Keratinocyte (primary cell): ENCODE data around the gene CPEB1. TPM values are rescaled to one million over a fixed set of nuclear protein-coding genes. Genes with fewer than 3 reads are reported as not detected.

Experiments used
- DNase-seq: peaks from one replicate; pipeline ENCODE4 v3.0.0-alpha.2; 2011; ENCODE audit warnings: low read depth, missing footprints, low spot score
- FAIRE-seq: peaks from 2 replicates; lab custom pipeline; 2011; peaks lifted over from hg19 to GRCh38; lab: Jason Lieb, UNC
- H2AFZ ChIP-seq: 2 replicates; pipeline ENCODE4 v1.6.0; 2012; ENCODE audit warnings: low read length, control low read depth, inconsistent platforms; ENCODE audit not compliant: control insufficient read depth
- H3K27ac ChIP-seq: 2 replicates; pipeline ENCODE4 v1.5.1; 2011; ENCODE audit warnings: low read length; ENCODE audit not compliant: control insufficient read depth, insufficient read depth
- H3K27me3 ChIP-seq: 3 replicates; pipeline ENCODE4 v1.6.0; 2011; ENCODE audit warnings: low read length; ENCODE audit not compliant: control insufficient read depth, insufficient read depth; ENCODE audit errors: extremely low read depth
- H3K36me3 ChIP-seq, 2 experiments: 2 replicates in 1 of 2; 3 replicates in 1 of 2; pipeline ENCODE4 v1.5.1; 2011; ENCODE audit warnings: low read length in 2 of 2, mild to moderate bottlenecking in 1 of 2; ENCODE audit not compliant: control insufficient read depth in 2 of 2, insufficient read depth in 2 of 2; ENCODE audit errors: extremely low read depth in 1 of 2
- H3K4me1 ChIP-seq: 3 replicates; pipeline ENCODE4 v1.5.1; 2011; ENCODE audit warnings: low read length; ENCODE audit not compliant: control insufficient read depth, insufficient read depth; ENCODE audit errors: extremely low read depth
- H3K4me2 ChIP-seq: 3 replicates; pipeline ENCODE4 v1.6.0; 2011; ENCODE audit warnings: low read depth, low read length; ENCODE audit not compliant: control insufficient read depth, insufficient read depth; ENCODE audit errors: extremely low read depth
- H3K4me3 ChIP-seq, 3 experiments: fragments of 200-600 bp in 1 of 3; sonication (generic) in 1 of 3; 2 replicates in 2 of 3; 3 replicates in 1 of 3; pipeline ENCODE4 v1.5.1; 2011 to 2016; ENCODE audit warnings: low read length in 3 of 3, mild to moderate bottlenecking in 3 of 3, control low read depth in 2 of 3, inconsistent platforms in 1 of 3, low read depth in 1 of 3, mixed read lengths in 1 of 3, mixed run types in 1 of 3, moderate library complexity in 1 of 3; ENCODE audit not compliant: control insufficient read depth in 2 of 3, insufficient read depth in 2 of 3; ENCODE audit errors: extremely low read depth in 1 of 3
- H3K79me2 ChIP-seq: 2 replicates; pipeline ENCODE4 v1.6.0; 2012; ENCODE audit warnings: low read length; ENCODE audit not compliant: control insufficient read depth, insufficient read depth
- H3K9ac ChIP-seq: 3 replicates; pipeline ENCODE4 v1.6.0; 2011; ENCODE audit warnings: low read length; ENCODE audit not compliant: control insufficient read depth, insufficient read depth; ENCODE audit errors: extremely low read depth
- H3K9me1 ChIP-seq: 3 replicates; pipeline ENCODE4 v1.6.0; 2011; ENCODE audit warnings: low read length; ENCODE audit not compliant: control insufficient read depth, insufficient read depth; ENCODE audit errors: extremely low read depth
- H3K9me3 ChIP-seq: 2 replicates; pipeline ENCODE4 v1.5.1; 2012; ENCODE audit warnings: low read depth, low read length; ENCODE audit not compliant: control insufficient read depth
- H4K20me1 ChIP-seq: 3 replicates; pipeline ENCODE4 v1.6.0; 2011; ENCODE audit warnings: low read length; ENCODE audit not compliant: control insufficient read depth, insufficient read depth; ENCODE audit errors: extremely low read depth
- EZH2 ChIP-seq: IDR thresholded peaks from one replicate; pipeline ENCODE4 v1.6.1; 2012; ENCODE audit warnings: inconsistent platforms, mild to moderate bottlenecking, low read length, moderate library complexity
- dilution Hi-C: fragments of 300-500 bp; cut with MboI; formaldehyde crosslinking; loops from one replicate; pipeline ENCODE4 v1.7.0; 2020; ENCODE audit warnings: low sequenced_read_pairs; ENCODE audit not compliant: extremely low pct_ligation_motif_present
- polyA minus RNA-seq, 3 experiments: library from RNA; depleted of rRNA, polyadenylated mRNA; stranded (reverse); fragments of >200 nt; gene quantifications; 1 replicate in 1 of 3; 2 replicates in 1 of 3; 3 replicates in 1 of 3; pipeline ENCODE4 v1.2.3, GENCODE V29; 2011
- polyA plus RNA-seq, 5 experiments: library from polyadenylated mRNA; depleted of rRNA in 3 of 5; stranded (reverse) in 3 of 5; stranded (forward) in 1 of 5; unstranded in 1 of 5; fragments of >200 nt; gene quantifications; 1 replicate in 1 of 5; 2 replicates in 3 of 5; 3 replicates in 1 of 5; pipeline versions ENCODE4 v1.2.1 to v1.2.3, GENCODE V29; 2011 to 2012; ENCODE audit warnings: missing spikeins in 2 of 5, low read depth in 1 of 5, low replicate concordance in 1 of 5
- TF ChIP-seq, protein P1 (sequence below), 3 experiments: IDR thresholded peaks in 1 of 3; conservative IDR thresholded peaks in 1 of 3; optimal IDR thresholded peaks in 1 of 3; 2 replicates in 2 of 3; 3 replicates in 1 of 3; pipeline versions ENCODE3 to v1.5.1; 2011; ENCODE audit warnings: low read length in 3 of 3, mild to moderate bottlenecking in 3 of 3, moderate library complexity in 2 of 3, control low read depth in 1 of 3, inconsistent platforms in 1 of 3; ENCODE audit not compliant: insufficient read depth in 2 of 3; ENCODE audit errors: extremely low read depth in 1 of 3

The CPEB1 gene
- polyA plus RNA-seq, result 0.09 to 0.18 TPM (median 0.16 TPM) in 3 replicates
- not detected for polyA plus RNA-seq (2011; ENCODE audit: low read depth)
- polyA plus RNA-seq (2011; cell fraction: cytosol; rRNA removed), result 0.22 and 0.27 TPM in 2 replicates
- 0.44 and 0.74 TPM in 2 replicates for polyA plus RNA-seq (2011; cell fraction: nucleus; rRNA removed)
- 0.14 and 0.35 TPM in 2 replicates for polyA plus RNA-seq (2012; ENCODE audit: low replicate concordance)
- polyA minus RNA-seq, result not detected in 3 replicates
- polyA minus RNA-seq (2011; cell fraction: cytosol; rRNA and poly(A)+ RNA removed), result not detected
- 0.39 and 0.42 TPM in 2 replicates for polyA minus RNA-seq (2011; cell fraction: nucleus; rRNA and poly(A)+ RNA removed)

DNA sequence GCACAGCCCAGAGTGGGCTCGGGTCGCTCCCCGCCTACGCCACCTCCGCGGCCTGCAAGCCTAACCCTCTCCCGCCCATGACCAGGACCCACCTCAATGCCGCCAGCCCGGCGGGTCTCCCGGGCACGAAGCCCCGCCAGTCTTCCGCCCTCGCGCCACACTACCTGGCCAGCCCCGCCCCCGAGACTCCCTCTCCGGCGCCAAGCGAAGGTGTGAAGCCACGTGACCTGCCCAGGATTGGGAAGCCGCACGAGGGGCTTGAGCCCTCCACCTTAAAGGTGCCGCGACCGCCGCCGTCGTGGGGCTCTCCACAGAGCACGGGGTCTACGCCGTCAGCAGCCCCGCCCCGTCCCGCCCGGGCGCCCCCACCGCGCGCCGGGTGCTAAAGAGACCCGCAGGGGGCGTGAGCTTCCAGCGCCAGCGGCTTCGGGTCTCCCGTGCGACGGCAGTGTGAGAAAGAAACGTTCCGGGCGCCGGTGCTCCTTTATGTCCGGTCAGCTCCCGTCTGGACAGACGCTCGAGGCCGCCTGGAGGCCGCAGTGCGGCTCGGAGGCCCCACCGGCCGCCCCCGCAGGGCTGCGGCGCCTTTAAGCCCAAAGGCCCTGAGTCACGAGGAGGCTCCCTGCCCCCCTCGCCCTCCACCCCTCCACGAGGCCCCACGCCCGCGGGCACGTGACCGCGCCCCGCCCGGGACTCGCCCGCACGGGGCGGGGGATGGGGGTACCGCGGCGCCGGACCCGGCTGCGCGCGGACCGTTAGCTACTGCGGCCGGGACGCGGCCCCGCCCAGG, at the start of gene CPEB1:
Gene CPEB1 (minus strand): TSS at position 319 of the 790 bp plus-strand sequence. CDS start 18,904 bp downstream, outside the sequence.
- FAIRE-seq (no peak), DNase-seq (no peak)
- H3K4me1 ChIP-seq, result peaks cover 2% of the 10 kb centered on the region
- H3K27me3 ChIP-seq, result peaks cover 59% of the 10 kb centered on the region
- H4K20me1 ChIP-seq, result peaks cover 3% of the 10 kb centered on the region
- H3K9me1 ChIP-seq, result no peaks in the 10 kb centered on the region
- H3K4me2 ChIP-seq, result peak within 1 kb of the TSS; percentile 51
- no peaks in the 10 kb centered on the region for H3K79me2 ChIP-seq
- TF ChIP-seq, protein P1, sequence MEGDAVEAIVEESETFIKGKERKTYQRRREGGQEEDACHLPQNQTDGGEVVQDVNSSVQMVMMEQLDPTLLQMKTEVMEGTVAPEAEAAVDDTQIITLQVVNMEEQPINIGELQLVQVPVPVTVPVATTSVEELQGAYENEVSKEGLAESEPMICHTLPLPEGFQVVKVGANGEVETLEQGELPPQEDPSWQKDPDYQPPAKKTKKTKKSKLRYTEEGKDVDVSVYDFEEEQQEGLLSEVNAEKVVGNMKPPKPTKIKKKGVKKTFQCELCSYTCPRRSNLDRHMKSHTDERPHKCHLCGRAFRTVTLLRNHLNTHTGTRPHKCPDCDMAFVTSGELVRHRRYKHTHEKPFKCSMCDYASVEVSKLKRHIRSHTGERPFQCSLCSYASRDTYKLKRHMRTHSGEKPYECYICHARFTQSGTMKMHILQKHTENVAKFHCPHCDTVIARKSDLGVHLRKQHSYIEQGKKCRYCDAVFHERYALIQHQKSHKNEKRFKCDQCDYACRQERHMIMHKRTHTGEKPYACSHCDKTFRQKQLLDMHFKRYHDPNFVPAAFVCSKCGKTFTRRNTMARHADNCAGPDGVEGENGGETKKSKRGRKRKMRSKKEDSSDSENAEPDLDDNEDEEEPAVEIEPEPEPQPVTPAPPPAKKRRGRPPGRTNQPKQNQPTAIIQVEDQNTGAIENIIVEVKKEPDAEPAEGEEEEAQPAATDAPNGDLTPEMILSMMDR (optimal IDR thresholded peaks at IDR 0.05 in 1 of 3, IDR thresholded peaks at IDR 0.05 in 1 of 3, conservative IDR thresholded peaks at IDR 0.05 in 1 of 3; ENCODE audit: extremely low read depth in 1 of 3, insufficient read depth in 2 of 3, low read length in 3 of 3), result no peak
- no peak for TF ChIP-seq EZH2
- dilution Hi-C loops, result no loop called here
- H2AFZ ChIP-seq, result peak within 1 kb of the TSS; percentile 12
- no peak within 1 kb of the TSS for H3K9ac ChIP-seq
- H3K27ac ChIP-seq, result no peak within 1 kb of the TSS
- no peaks in the 10 kb centered on the region for H3K36me3 ChIP-seq
- H3K9me3 ChIP-seq, result no peaks in the 10 kb centered on the region
- H3K4me3 ChIP-seq, result peak within 1 kb of the TSS; percentile 27 to 30 (median 29)

DNA sequence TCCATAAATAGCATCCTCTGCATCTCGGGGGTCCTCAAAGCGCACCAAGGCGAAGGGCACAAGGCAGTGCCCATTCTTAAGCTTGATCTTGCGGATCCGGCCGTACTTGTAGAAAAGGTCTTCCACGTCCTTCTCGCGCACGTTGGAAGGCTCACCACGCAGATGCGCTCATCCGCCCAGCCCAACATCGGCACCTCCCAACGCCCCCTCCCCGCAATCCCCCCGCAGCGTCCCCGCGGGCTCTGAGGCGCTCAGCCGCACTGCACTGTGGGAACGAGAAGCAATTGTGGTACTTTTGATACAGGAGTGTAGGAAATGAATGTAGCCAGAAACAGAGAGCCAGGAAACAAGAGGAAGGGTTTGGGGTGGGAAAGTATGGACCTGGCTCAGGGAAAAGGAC, 45.0 kb upstream of the CPEB1 start:
- dilution Hi-C loops, result no loop called here
- no peak for FAIRE-seq
- Histone ChIP-seq H3K9me1 (no peaks in the 10 kb centered on the region), H3K4me3 (no peak overlapping the region), H3K4me1 (no peaks in the 10 kb centered on the region), H3K27me3 (no peaks in the 10 kb centered on the region), H3K27ac (no peak overlapping the region), H3K36me3 (no peaks in the 10 kb centered on the region), H3K4me2 (no peak overlapping the region), H3K79me2 (no peaks in the 10 kb centered on the region), H2AFZ (no peak overlapping the region), H3K9ac (no peak overlapping the region), H4K20me1 (no peaks in the 10 kb centered on the region), H3K9me3 (no peaks in the 10 kb centered on the region)
- DNase-seq, result no peak
- TF ChIP-seq EZH2, result no peak
- TF ChIP-seq, protein P1 (optimal IDR thresholded peaks at IDR 0.05 in 1 of 3, IDR thresholded peaks at IDR 0.05 in 1 of 3, conservative IDR thresholded peaks at IDR 0.05 in 1 of 3; ENCODE audit: extremely low read depth in 1 of 3, insufficient read depth in 2 of 3, low read length in 3 of 3), result no peak
